MCF 10A (cell line): ENCODE results near the gene MITF. TPM values are rescaled to one million over a fixed set of nuclear protein-coding genes. Genes with fewer than 3 reads are reported as not detected.

Source experiments
- BruUV-seq: library from RNA; stranded (reverse); fragments of 400-500 nt; replicated peaks from 2 replicates; lab custom pipeline; 2021; lab: Mats Ljungman, UMichigan
- CTCF ChIA-PET: fragments of 300-600 bp; sonication (Branson Sonifier 250); formaldehyde crosslinking; extraction: SDS; loops from one replicate; lab custom pipeline; 2021; ENCODE audit warnings: antibody characterized with exemption, inconsistent platforms; lab: Yijun Ruan, JAX
- POLR2A ChIA-PET: fragments of 300-600, 350-650 bp; sonication (Branson Sonifier 250); formaldehyde crosslinking; extraction: SDS; loops from one replicate; lab custom pipeline; 2020; ENCODE audit warnings: antibody characterized with exemption, inconsistent platforms; lab: Yijun Ruan, JAX
- DNase-seq: peaks from one replicate; pipeline ENCODE4 v3.0.0-alpha.2; 2018; ENCODE audit not compliant: unreplicated experiment
- H3K27ac Mint-ChIP-seq: one replicate; pipeline ENCODE4 v1.8.0; 2022; ENCODE audit warnings: mild to moderate bottlenecking, low read depth, mixed read lengths; ENCODE audit not compliant: unreplicated experiment
- H3K27me3 Mint-ChIP-seq: one replicate; pipeline ENCODE4 v1.8.0; 2022; ENCODE audit warnings: mixed read lengths; ENCODE audit not compliant: insufficient read depth, unreplicated experiment
- H3K36me3 Mint-ChIP-seq: one replicate; pipeline ENCODE4 v1.8.0; 2022; ENCODE audit warnings: mild to moderate bottlenecking, moderate library complexity, mixed read lengths; ENCODE audit not compliant: insufficient read depth, unreplicated experiment
- H3K4me1 Mint-ChIP-seq: one replicate; pipeline ENCODE4 v1.8.0; 2022; ENCODE audit warnings: mixed read lengths; ENCODE audit not compliant: insufficient read depth, unreplicated experiment
- H3K4me3 Mint-ChIP-seq: one replicate; pipeline ENCODE4 v1.8.0; 2022; ENCODE audit warnings: mild to moderate bottlenecking, moderate library complexity, mixed read lengths; ENCODE audit not compliant: unreplicated experiment
- H3K9me3 Mint-ChIP-seq: one replicate; pipeline ENCODE4 v1.8.0; 2022; ENCODE audit warnings: mixed read lengths; ENCODE audit not compliant: unreplicated experiment
- CTCF ChIP-seq: fragments of 200-600 bp; IDR thresholded peaks from one replicate; pipeline ENCODE4 v1.8.0; 2022; ENCODE audit warnings: antibody characterized with exemption, mild to moderate bottlenecking; ENCODE audit not compliant: unreplicated experiment
- intact Hi-C: fragments of 100-400 bp; cut with micrococcal nuclease; formaldehyde crosslinking; loops from 2 replicates; pipeline ENCODE4 v1.14.1; 2022
- total RNA-seq: library from RNA; stranded (reverse); gene quantifications from 2 replicates; pipeline ENCODE4 v1.2.3, GENCODE V29; 2022

MITF gene
- total RNA-seq, 1 experiment from 2014 or later = 16.1 TPM

GRCh38 chr3:69731080-69731479, 8.2 kb upstream of the MITF start:
- intact Hi-C loops = no loop called here
- CTCF ChIA-PET = interaction anchor here (1.3 kb wide), 1 partner anchor 63 kb away, joined by 5 read pairs; no protein-coding TSS in a partner anchor
- POLR2A ChIA-PET = interaction anchor here (1.2 to 1.3 kb wide), 2 partner anchors 8 to 13 kb away, joined by 3 read pairs; partner anchors contain the start of gene MITF
- Mint-ChIP-seq H3K9me3 (no peaks in the 10 kb centered on the region), H3K27me3 (peaks cover 25% of the 10 kb centered on the region), H3K4me1 (no peaks in the 10 kb centered on the region), H3K36me3 (no peaks in the 10 kb centered on the region), H3K27ac (no peak overlapping the region), H3K4me3 (no peak overlapping the region)
- no peak for TF ChIP-seq CTCF
- BruUV-seq = no TSS peak
- DNase-seq = no peak

- no peak for DNase-seq
- intact Hi-C loops = no loop called here
- Mint-ChIP-seq H3K9me3 (no peaks in the 10 kb centered on the region), H3K4me3 (no peak overlapping the region), H3K27me3 (peaks cover 25% of the 10 kb centered on the region), H3K4me1 (peaks cover 13% of the 10 kb centered on the region), H3K27ac (no peak overlapping the region), H3K36me3 (no peaks in the 10 kb centered on the region)
- no peak for TF ChIP-seq CTCF
- BruUV-seq = no TSS peak
- POLR2A ChIA-PET = interaction anchor here (0.7 to 1.3 kb wide), 3 partner anchors 16 to 1757 kb away, joined by 3 to 4 read pairs (median 3); no protein-coding TSS in a partner anchor
- CTCF ChIA-PET = interaction anchor here (0.7 to 2.0 kb wide), 4 partner anchors 14 to 326 kb away, joined by 3 to 10 read pairs (median 4); no protein-coding TSS in a partner anchor
Measured at GRCh38 chr3:69735893-69736292, 3.4 kb upstream of the MITF start.

GRCh38 chr3:69737392-69737791, 1.9 kb upstream of the MITF start:
- no peaks in the 10 kb centered on the region for H3K9me3 Mint-ChIP-seq
- intact Hi-C loops = no loop called here
- H3K4me3 Mint-ChIP-seq = no peak overlapping the region
- H3K36me3 Mint-ChIP-seq = no peaks in the 10 kb centered on the region
- no peak overlapping the region for H3K27ac Mint-ChIP-seq
- peaks cover 25% of the 10 kb centered on the region for H3K27me3 Mint-ChIP-seq
- BruUV-seq = no TSS peak
- CTCF ChIA-PET = interaction anchor here (1.1 to 2.4 kb wide), 6 partner anchors 19 to 54 kb away, joined by 3 to 10 read pairs (median 5); no protein-coding TSS in a partner anchor
- POLR2A ChIA-PET = interaction anchor here (1.2 to 3.3 kb wide), 3 partner anchors 17 to 53 kb away, joined by 3 to 23 read pairs (median 20); no protein-coding TSS in a partner anchor
- TF ChIP-seq CTCF = no peak
- DNase-seq = no peak
- H3K4me1 Mint-ChIP-seq = peaks cover 13% of the 10 kb centered on the region

GRCh38 chr3:69738315-69738714, 949 bp upstream of the MITF start:
- H3K4me3 Mint-ChIP-seq = peak overlapping the region; percentile 75
- POLR2A ChIA-PET = interaction anchor here (0.6 to 3.3 kb wide), 21 partner anchors 9 to 197 kb away, joined by 3 to 25 read pairs (median 5); no protein-coding TSS in a partner anchor
- DNase-seq = no peak
- no peak for TF ChIP-seq CTCF
- H3K9me3 Mint-ChIP-seq = no peaks in the 10 kb centered on the region
- peaks cover 25% of the 10 kb centered on the region for H3K27me3 Mint-ChIP-seq
- BruUV-seq = no TSS peak
- peaks cover 13% of the 10 kb centered on the region for H3K4me1 Mint-ChIP-seq
- H3K27ac Mint-ChIP-seq = peak overlapping the region; percentile 70
- CTCF ChIA-PET = interaction anchor here (0.5 to 2.9 kb wide), 11 partner anchors 20 to 252 kb away, joined by 3 to 23 read pairs (median 4); no protein-coding TSS in a partner anchor
- intact Hi-C loops = no loop called here
- no peaks in the 10 kb centered on the region for H3K36me3 Mint-ChIP-seq
